IMR-90 (cell line): ENCODE measurements around the gene ZNF436. TPM values are rescaled to one million over a fixed set of nuclear protein-coding genes. Genes with fewer than 3 reads are reported as not detected.
"Not testable (repeated sequence)": the region's sequence is repeated elsewhere in the genome, so short reads cannot be mapped to it uniquely, and the experiment has no call there.

Source experiments
- ATAC-seq: fragments of 200-7000 bp; cut with Tn5 transposase; 2 replicates; pipeline ENCODE4 v1.9.1; 2020; ENCODE audit warnings: low read depth, mild to moderate bottlenecking, moderate library complexity
- BruUV-seq: library from RNA; stranded (reverse); fragments of 400-500 nt; replicated peaks from 2 replicates; lab custom pipeline; 2021; lab: Mats Ljungman, UMichigan
- CTCF ChIA-PET: fragments of 300-600 bp; formaldehyde crosslinking; extraction: SDS; loops from one replicate; lab custom pipeline; 2021; ENCODE audit warnings: antibody characterized with exemption; lab: Yijun Ruan, JAX
- POLR2A ChIA-PET: fragments of 300-600 bp; sonication (Branson Sonifier 250); formaldehyde crosslinking; loops from one replicate; lab custom pipeline; 2022; ENCODE audit warnings: antibody characterized with exemption; ENCODE audit not compliant: unreplicated experiment; lab: Charles Lee
- DNase-seq: peaks from one replicate; pipeline ENCODE4 v3.0.0; 2013
- H2AFZ ChIP-seq: replicated peaks from 2 replicates; pipeline ENCODE3; 2013; ENCODE audit warnings: low read length, mild to moderate bottlenecking; ENCODE audit not compliant: poor library complexity
- H2AK5ac ChIP-seq: 2 replicates; pipeline ENCODE4 v1.6.1; 2013; ENCODE audit warnings: low read depth, low read length, inconsistent platforms
- H2AK9ac ChIP-seq: replicated peaks from 2 replicates; pipeline ENCODE3; 2013; ENCODE audit warnings: mild to moderate bottlenecking, low read depth, low read length, moderate library complexity; ENCODE audit not compliant: poor library complexity
- H2BK120ac ChIP-seq: 2 replicates; pipeline ENCODE4 v1.6.1; 2013; ENCODE audit warnings: low read depth, low read length, inconsistent platforms
- H2BK15ac ChIP-seq: 3 replicates; pipeline ENCODE4 v1.6.1; 2013; ENCODE audit warnings: low read depth, low read length, inconsistent platforms
- H2BK20ac ChIP-seq: 2 replicates; pipeline ENCODE4 v1.6.1; 2013; ENCODE audit warnings: low read depth, mild to moderate bottlenecking, inconsistent platforms, low read length, moderate library complexity
- H2BK5ac ChIP-seq: 2 replicates; pipeline ENCODE4 v1.6.1; 2013; ENCODE audit warnings: mild to moderate bottlenecking, low read depth, low read length, inconsistent platforms; ENCODE audit not compliant: poor library complexity, severe bottlenecking
- H3K14ac ChIP-seq: replicated peaks from 2 replicates; pipeline ENCODE4 v1.6.1; 2013; ENCODE audit warnings: low read depth, low read length, inconsistent platforms
- H3K18ac ChIP-seq: 2 replicates; pipeline ENCODE4 v1.6.1; 2013; ENCODE audit warnings: low read depth, low read length, control low read depth
- H3K23ac ChIP-seq: 2 replicates; pipeline ENCODE4 v1.6.1; 2013; ENCODE audit warnings: low read depth, low read length, inconsistent platforms
- H3K27ac ChIP-seq: 2 replicates; pipeline ENCODE4 v1.5.1; 2013; ENCODE audit warnings: mild to moderate bottlenecking, control low read depth, low read length; ENCODE audit not compliant: insufficient read depth
- H3K27me3 ChIP-seq: 2 replicates; pipeline ENCODE4 v1.6.1; 2013; ENCODE audit warnings: low read length; ENCODE audit not compliant: control insufficient read depth, insufficient read depth
- H3K36me3 ChIP-seq: 2 replicates; pipeline ENCODE4 v1.6.1; 2013; ENCODE audit warnings: low read length, mixed read lengths; ENCODE audit not compliant: control insufficient read depth, insufficient read depth
- H3K4ac ChIP-seq: 2 replicates; pipeline ENCODE4 v1.6.1; 2013; ENCODE audit warnings: low read depth, low read length, inconsistent platforms
- H3K4me1 ChIP-seq: 2 replicates; pipeline ENCODE4 v1.6.1; 2013; ENCODE audit warnings: low read length, mixed read lengths; ENCODE audit not compliant: control insufficient read depth, insufficient read depth
- H3K4me2 ChIP-seq: 2 replicates; pipeline ENCODE4 v1.6.1; 2013; ENCODE audit warnings: low read depth, mild to moderate bottlenecking, control low read depth, low read length, moderate library complexity
- H3K4me3 ChIP-seq: 2 replicates; pipeline ENCODE4 v1.5.1; 2013; ENCODE audit warnings: low read depth, mild to moderate bottlenecking, control low read depth, low read length, moderate library complexity; ENCODE audit not compliant: insufficient read depth
- H3K56ac ChIP-seq: 2 replicates; pipeline ENCODE4 v1.6.1; 2013; ENCODE audit warnings: low read length, inconsistent platforms; ENCODE audit not compliant: insufficient read depth; ENCODE audit errors: extremely low read depth
- H3K79me1 ChIP-seq, 2 experiments: 2 replicates each; pipeline ENCODE4 v1.6.1; 2013; ENCODE audit warnings: low read length in 2 of 2, inconsistent platforms in 1 of 2, low read depth in 1 of 2
- H3K9ac ChIP-seq: 2 replicates; pipeline ENCODE4 v1.6.1; 2013; ENCODE audit warnings: low read depth, low read length, control low read depth
- H3K9me1 ChIP-seq: 2 replicates; pipeline ENCODE4 v1.6.1; 2013; ENCODE audit warnings: low read length, inconsistent platforms; ENCODE audit not compliant: insufficient read depth
- H3K9me3 ChIP-seq: 2 replicates; pipeline ENCODE4 v1.6.1; 2013; ENCODE audit warnings: low read length; ENCODE audit not compliant: control insufficient read depth, insufficient read depth
- H4K20me1 ChIP-seq: 2 replicates; pipeline ENCODE4 v1.6.1; 2013; ENCODE audit warnings: low read length, inconsistent platforms; ENCODE audit not compliant: insufficient read depth
- H4K5ac ChIP-seq: 2 replicates; pipeline ENCODE4 v1.6.1; 2013; ENCODE audit warnings: mild to moderate bottlenecking, low read depth, low read length, control low read depth
- H4K8ac ChIP-seq, 2 experiments: 2 replicates each; pipeline ENCODE4 v1.6.1; 2013; ENCODE audit warnings: low read depth in 2 of 2, low read length in 2 of 2, control low read depth in 1 of 2, inconsistent platforms in 1 of 2
- H4K91ac ChIP-seq: 2 replicates; pipeline ENCODE4 v1.6.1; 2013; ENCODE audit warnings: low read depth, low read length, inconsistent platforms; ENCODE audit not compliant: insufficient read depth
- WGBS, 2 experiments: methylation state at CpG; one replicate each; pipeline versions ENCODE4 v1.1.5 to v1.1.7; 2013; ENCODE audit warnings: missing lambda C conversion rate in 2 of 2; ENCODE audit not compliant: insufficient read length in 1 of 2; ENCODE audit errors: extremely low coverage in 2 of 2; 5-methylcytosine and 5-hydroxymethylcytosine counted together
- dilution Hi-C: fragments of 300-500 bp; cut with HindIII; formaldehyde crosslinking; loops from one replicate; pipeline ENCODE4 v1.14.3; 2018; ENCODE audit warnings: low sequenced_read_pairs; ENCODE audit not compliant: unreplicated experiment
- in situ Hi-C: fragments of 300-500 bp; cut with MboI; formaldehyde crosslinking; loops from 3 replicates; pipeline ENCODE4 v1.14.3; 2019; ENCODE audit warnings: low sequenced_read_pairs, inconsistent platforms, mixed read lengths
- intact Hi-C: fragments of 100-400 bp; cut with micrococcal nuclease; formaldehyde crosslinking; loops from 2 replicates; pipeline ENCODE4 v1.10.0; 2022
- polyA plus RNA-seq, 3 experiments: library from polyadenylated mRNA; depleted of rRNA; stranded (reverse); fragments of >200 nt; gene quantifications; 2 replicates each; pipeline ENCODE4 v1.2.3, GENCODE V29; 2012; ENCODE audit warnings: low replicate concordance in 1 of 3
- total RNA-seq: library from RNA; depleted of rRNA; stranded (reverse); fragments of >200 nt; gene quantifications from 2 replicates; pipeline ENCODE4 v1.2.3, GENCODE V29; 2012

ZNF436 gene
- total and polyA plus RNA-seq, 2 of the 4 experiments (the other 2 are of a cell fraction), result 5.3 to 14.3 TPM

DNA sequence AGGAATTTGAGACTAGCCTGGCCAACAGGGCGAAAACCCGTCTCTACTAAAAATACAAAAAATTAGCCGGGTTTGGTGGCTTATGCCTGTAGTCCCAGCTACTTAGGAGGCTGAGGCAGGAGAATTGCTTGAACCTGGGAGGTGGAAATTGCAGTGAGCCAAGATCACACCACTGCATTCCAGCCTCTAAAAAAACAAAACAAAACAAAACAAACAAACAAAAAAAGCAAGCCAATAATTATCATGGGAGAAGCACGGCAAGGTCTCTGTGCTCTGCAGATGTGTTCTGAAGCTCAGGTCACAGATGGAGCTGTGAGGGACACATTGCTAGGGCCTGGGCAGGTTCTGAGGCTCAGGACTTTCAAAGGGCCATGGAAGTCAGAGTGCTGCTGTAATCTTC, 10.6 kb upstream of the ZNF436 start:
- H3K36me3 ChIP-seq, result not testable (repeated sequence)

More for the DNA sequence above, 10.6 kb upstream of the ZNF436 start:
- H3K9ac ChIP-seq, H2BK15ac ChIP-seq, H2BK20ac ChIP-seq, H3K27me3 ChIP-seq, H3K4ac ChIP-seq, DNase-seq, H3K27ac ChIP-seq, H3K9me3 ChIP-seq, H3K4me3 ChIP-seq, CTCF ChIA-PET, H4K5ac ChIP-seq, H3K79me1 ChIP-seq, H2BK120ac ChIP-seq, H2BK5ac ChIP-seq, dilution Hi-C loops, H4K20me1 ChIP-seq, H4K91ac ChIP-seq, POLR2A ChIA-PET, H3K18ac ChIP-seq, H2AK5ac ChIP-seq, intact Hi-C loops, H2AFZ ChIP-seq, H4K8ac ChIP-seq, BruUV-seq, H3K56ac ChIP-seq, H3K23ac ChIP-seq, in situ Hi-C loops, H3K4me1 ChIP-seq, H2AK9ac ChIP-seq, H3K4me2 ChIP-seq, H3K14ac ChIP-seq, ATAC-seq: not testable (repeated sequence)
- no CpG with 5 or more reads among the region's 4 CpGs for WGBS, 2 experiments
- H3K9me1 ChIP-seq, result peaks cover 19% of the 10 kb centered on the region
